Esophagus squamous epithelium (tissue), 5 donors: ENCODE measurements around the gene CYSLTR2. TPM values are rescaled to one million over a fixed set of nuclear protein-coding genes. Genes with fewer than 3 reads are reported as not detected.

Experiments used
- DNase-seq: peaks from one replicate; lab custom pipeline; 2025; lab: John Stamatoyannopoulos, UW
- H3K27ac ChIP-seq, 4 donors: fragments of 200-600 bp; sonication (generic); one replicate each; pipeline ENCODE4 v1.5.1; 2016 to 2019; ENCODE audit warnings: mild to moderate bottlenecking in 1 of 4
- H3K27me3 ChIP-seq, 4 donors: fragments of 200-600 bp; sonication (generic); 1 replicate in 3 of 4; 2 replicates in 1 of 4; pipeline versions ENCODE4 v1.5.1 to v1.6.0; 2017 to 2021; ENCODE audit warnings: antibody characterized with exemption in 1 of 4
- H3K36me3 ChIP-seq, 3 donors: fragments of 200-600 bp; sonication (generic); one replicate each; pipeline ENCODE4 v1.5.1; 2016 to 2019
- H3K4me1 ChIP-seq, 3 donors: fragments of 200-600 bp; sonication (generic); one replicate each; pipeline ENCODE4 v1.5.1; 2017 to 2019
- H3K4me3 ChIP-seq, 4 donors: fragments of 200-600 bp; sonication (generic); 1 replicate in 3 of 4; 2 replicates in 1 of 4; pipeline ENCODE4 v1.5.1; 2016 to 2019; ENCODE audit warnings: mild to moderate bottlenecking in 2 of 4, moderate library complexity in 1 of 4
- H3K9me3 ChIP-seq, 3 donors: fragments of 200-600 bp; sonication (generic); one replicate each; pipeline ENCODE4 v1.5.1; 2016 to 2019
- CTCF ChIP-seq, 6 experiments: fragments of 450-650 bp in 4 of 6; fragments of 200-600 bp in 2 of 6; sonication (generic) in 2 of 6; IDR thresholded peaks; one replicate each; pipeline ENCODE4 v1.5.1; 2016 to 2019; ENCODE audit warnings: antibody characterized with exemption in 6 of 6, mild to moderate bottlenecking in 4 of 6, moderate library complexity in 4 of 6
- POLR2A ChIP-seq, 4 donors: fragments of 450-650 bp; IDR thresholded peaks; one replicate each; pipeline ENCODE4 v1.6.1; 2017; ENCODE audit warnings: antibody characterized with exemption in 4 of 4, mild to moderate bottlenecking in 4 of 4, moderate library complexity in 3 of 4
- WGBS, 2 donors: methylation state at CpG; one replicate each; pipeline ENCODE4 v1.1.5; 2018; 5-methylcytosine and 5-hydroxymethylcytosine counted together
- intact Hi-C: fragments of 100-400 bp; cut with DNase I; formaldehyde crosslinking; loops from one replicate; pipeline ENCODE4 v1.15.0; 2022
- total RNA-seq, 4 donors: library from RNA; depleted of rRNA; stranded (reverse); fragments of >200 nt; gene quantifications; one replicate each; pipeline ENCODE4 v1.1.0, GENCODE V29; 2016
- donor health status: DM: yes; HTN: yes; CAD: no.

The CYSLTR2 gene
- total RNA-seq, 4 donors from 2014 or later, result 0.04 to 0.94 (median 0.21) TPM

DNA sequence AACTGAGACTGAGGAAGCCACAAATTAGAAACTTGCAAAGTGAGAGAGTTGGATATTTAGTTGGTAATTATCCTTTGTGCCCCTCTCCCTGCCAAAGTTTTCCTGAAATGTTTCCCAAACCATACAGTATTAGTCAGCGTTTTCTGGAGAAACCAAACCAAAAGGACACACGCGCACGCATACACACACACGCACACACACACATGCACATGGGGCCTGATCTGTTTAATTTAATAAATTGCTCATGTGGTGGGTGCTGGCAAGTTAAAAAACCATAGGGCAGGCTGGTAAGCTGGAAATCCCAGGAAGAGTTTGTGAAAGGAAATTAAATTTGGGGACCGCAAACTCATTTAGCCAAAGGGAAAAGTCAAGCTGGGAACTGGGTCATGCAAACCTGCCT is 11.7 kb upstream of the CYSLTR2 start:
- no peaks in the 10 kb centered on the region for H3K4me1 ChIP-seq
- peaks cover 0 to under 1% (median 0%) of the 10 kb centered on the region in 3 donors for H3K9me3 ChIP-seq
- no peaks in the 10 kb centered on the region for H3K36me3 ChIP-seq
- H3K4me3 ChIP-seq, result no peak overlapping the region
- H3K27me3 ChIP-seq, result no peaks in the 10 kb centered on the region
- TF ChIP-seq POLR2A (IDR thresholded peaks at IDR 0.05) (no peak), CTCF (IDR thresholded peaks at IDR 0.05) (no peak)
- intact Hi-C loops, result no loop called here
- DNase-seq, result no peak
- 90 to 93% methylated on average over 6 of the region's 6 CpGs for WGBS, 2 donors
- H3K27ac ChIP-seq, result no peak overlapping the region

DNA sequence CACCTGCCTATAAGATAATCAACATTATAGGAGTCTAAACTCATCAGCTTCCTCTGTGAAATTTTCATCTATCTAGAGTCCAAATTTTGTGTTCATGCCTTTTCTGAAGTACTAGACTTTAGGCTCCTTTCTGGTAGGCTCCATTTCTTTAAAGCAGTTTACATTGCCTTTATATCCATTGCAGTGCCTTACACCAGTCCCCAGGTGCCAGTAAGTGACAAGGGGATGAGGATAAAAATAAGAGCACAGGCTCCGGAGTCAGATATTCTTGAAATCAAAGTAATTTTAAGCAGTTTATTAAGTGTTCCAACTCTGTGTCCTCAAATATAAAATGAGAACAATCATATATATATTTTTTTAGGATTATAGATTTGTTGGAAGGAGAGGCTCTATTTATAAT is 10.6 kb upstream of the CYSLTR2 start:
- no peak for TF ChIP-seq CTCF (IDR thresholded peaks at IDR 0.05)
- TF ChIP-seq POLR2A (IDR thresholded peaks at IDR 0.05), result no peak
- H3K27ac ChIP-seq, result no peak overlapping the region
- intact Hi-C loops, result no loop called here
- no peak for DNase-seq
- H3K27me3 ChIP-seq, result no peaks in the 10 kb centered on the region
- no peaks in the 10 kb centered on the region for H3K36me3 ChIP-seq
- no peaks in the 10 kb centered on the region for H3K4me1 ChIP-seq
- no peak overlapping the region for H3K4me3 ChIP-seq
- 55 to 76% methylated on average over 1 of the region's 1 CpG for WGBS, 2 donors
- H3K9me3 ChIP-seq, result no peaks in the 10 kb centered on the region

GRCh38 chr13:48644141-48644540 is 9.6 kb upstream of the CYSLTR2 start:
- 77% methylated on average over 3 of the region's 5 CpGs; no CpG with 5 or more reads in 1 of the 2 donors for WGBS, 2 donors
- no peaks in the 10 kb centered on the region for H3K27me3 ChIP-seq
- H3K4me3 ChIP-seq, result no peak overlapping the region
- H3K36me3 ChIP-seq, result no peaks in the 10 kb centered on the region
- DNase-seq, result no peak
- no peaks in the 10 kb centered on the region for H3K9me3 ChIP-seq
- no peaks in the 10 kb centered on the region for H3K4me1 ChIP-seq
- H3K27ac ChIP-seq, result no peak overlapping the region
- intact Hi-C loops, result no loop called here
- no peak for TF ChIP-seq CTCF (IDR thresholded peaks at IDR 0.05)

DNA sequence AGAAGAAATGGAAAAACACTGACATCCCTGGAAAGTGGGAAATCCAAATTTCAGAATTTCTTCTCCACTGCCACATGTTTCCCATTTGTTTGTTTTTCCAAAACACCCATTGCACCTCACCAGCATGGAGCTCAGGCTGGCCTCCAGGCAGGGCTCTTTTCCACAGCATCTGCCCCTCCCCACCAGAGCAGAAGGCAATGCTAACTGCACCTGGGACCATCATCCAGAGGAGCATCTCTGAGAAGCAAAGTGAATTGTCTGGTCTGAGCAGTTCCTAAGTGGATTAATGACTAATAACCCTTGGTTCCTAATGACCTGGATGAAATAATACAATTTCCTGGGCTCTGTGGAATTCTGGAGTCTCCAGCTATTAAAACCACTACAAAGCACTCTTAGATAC is 8.8 kb upstream of the CYSLTR2 start:
- Histone ChIP-seq H3K4me1 (peaks cover 0 to 2% (median 0%) of the 10 kb centered on the region in 3 donors), H3K4me3 (no peak overlapping the region), H3K27me3 (no peaks in the 10 kb centered on the region), H3K27ac (no peak overlapping the region), H3K36me3 (no peaks in the 10 kb centered on the region), H3K9me3 (no peaks in the 10 kb centered on the region)
- DNase-seq, result no peak
- TF ChIP-seq CTCF (IDR thresholded peaks at IDR 0.05), result no peak
- TF ChIP-seq POLR2A (IDR thresholded peaks at IDR 0.05), result no peak
- intact Hi-C loops, result no loop called here

DNA sequence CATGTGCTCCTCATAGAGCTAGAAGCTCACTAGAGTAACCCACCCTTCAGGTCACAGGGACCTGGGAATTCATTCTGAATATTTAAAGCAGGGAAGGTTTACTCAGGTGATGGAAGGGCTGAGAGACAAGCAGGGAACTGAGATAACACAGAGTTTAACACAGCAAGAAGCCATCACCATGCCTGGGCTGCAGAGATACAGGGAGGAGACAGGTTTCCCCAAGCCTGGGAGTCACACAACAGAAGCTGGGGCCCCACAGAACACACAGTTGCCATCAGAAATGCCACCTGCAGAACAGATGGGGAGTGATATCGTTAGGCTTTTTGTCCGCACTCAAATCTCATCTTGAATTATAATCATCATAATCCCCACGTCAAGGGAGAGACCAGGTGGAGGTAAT is 7.9 kb upstream of the CYSLTR2 start:
- no peaks in the 10 kb centered on the region for H3K27me3 ChIP-seq
- WGBS, 2 donors, result 88 to 90% methylated on average over 3 of the region's 3 CpGs
- intact Hi-C loops, result no loop called here
- H3K9me3 ChIP-seq, result no peaks in the 10 kb centered on the region
- no peak for DNase-seq
- H3K36me3 ChIP-seq, result no peaks in the 10 kb centered on the region
- no peak overlapping the region for H3K27ac ChIP-seq
- no peak overlapping the region for H3K4me3 ChIP-seq
- peaks cover 0 to 10% (median 0%) of the 10 kb centered on the region in 3 donors for H3K4me1 ChIP-seq
- no peak for TF ChIP-seq POLR2A (IDR thresholded peaks at IDR 0.05)
- no peak for TF ChIP-seq CTCF (IDR thresholded peaks at IDR 0.05)
